ENCODE measurements around the gene CUBN.

The CUBN gene

DNA sequence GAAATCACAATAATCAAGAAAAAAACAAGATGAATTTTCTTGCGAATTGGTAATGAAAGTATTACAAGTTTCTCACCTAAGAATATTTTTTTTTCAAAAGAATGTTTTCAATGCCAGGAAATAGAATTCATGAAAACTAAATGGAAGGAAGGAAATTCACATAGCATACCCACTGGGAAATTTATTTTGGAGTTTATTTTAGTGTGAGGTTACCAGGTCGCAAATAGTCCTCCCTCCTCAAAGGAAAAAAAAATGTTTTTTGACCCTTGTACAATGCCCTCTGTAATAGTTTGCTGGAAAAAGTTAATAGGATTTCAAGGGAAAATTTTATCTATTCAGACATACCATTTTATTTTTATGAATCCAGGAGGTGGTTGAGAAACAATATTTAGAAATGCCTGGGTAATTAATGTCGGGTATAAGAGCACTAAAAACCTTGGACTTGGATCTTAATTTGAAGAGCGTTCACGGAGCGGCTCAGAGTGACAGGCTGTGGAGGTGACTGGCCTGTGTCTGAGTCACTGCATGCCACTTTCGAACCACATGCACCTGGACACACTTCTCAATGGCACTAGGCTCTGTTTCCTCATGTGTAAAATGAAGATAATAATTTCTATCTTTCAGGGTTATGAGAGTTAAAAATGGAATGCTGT lies 28.2 kb downstream of the CUBN start:
- H2BK15ac ChIP-seq (replicated peaks; ENCODE audit: low read depth) = no peak overlapping the region

DNA sequence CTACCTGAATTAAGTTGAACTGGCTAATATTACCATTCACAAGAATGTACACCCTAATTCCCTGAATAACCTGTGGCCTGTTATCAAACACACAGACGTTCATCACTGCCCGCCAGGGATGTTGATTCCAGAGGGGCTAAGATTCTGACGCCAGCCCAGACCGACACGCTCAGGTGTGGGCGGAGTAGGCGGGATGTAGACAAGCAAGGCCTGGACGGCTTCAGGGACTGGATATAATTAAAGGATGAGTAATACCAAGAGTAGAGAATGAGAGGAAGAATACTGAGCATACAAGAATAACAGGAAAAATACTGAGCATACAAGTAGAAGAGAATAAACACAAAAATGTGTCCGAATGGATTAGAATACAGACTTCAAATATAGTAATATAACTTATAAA lies 29.0 kb downstream of the CUBN start:
- H3K4me3 ChIP-seq (ENCODE audit: low read length) = no peak overlapping the region
- H3K27ac ChIP-seq (ENCODE audit: low read depth, low read length) = no peak overlapping the region
- no peaks in the 10 kb centered on the region for H3K79me1 ChIP-seq (ENCODE audit: low read length)
- H3K4me1 ChIP-seq (ENCODE audit: control insufficient read depth, low read depth, low read length) = no peaks in the 10 kb centered on the region
- H3K36me3 ChIP-seq (ENCODE audit: control insufficient read depth, insufficient read depth, low read length) = no peaks in the 10 kb centered on the region
- H3K56ac ChIP-seq (ENCODE audit: low read length) = no peak overlapping the region
- no peak overlapping the region for H4K5ac ChIP-seq (ENCODE audit: low read length)
- no peak overlapping the region for H4K8ac ChIP-seq (ENCODE audit: low read depth, low read length)
- H3K79me2 ChIP-seq (ENCODE audit: control insufficient read depth, insufficient read depth, low read length) = no peaks in the 10 kb centered on the region
- H3K27me3 ChIP-seq (ENCODE audit: insufficient read depth, low read length, poor library complexity) = no peaks in the 10 kb centered on the region
- no peak overlapping the region for H2BK5ac ChIP-seq (ENCODE audit: low read length)
- no peak for DNase-seq
- no CpG with 5 or more reads among the region's 9 CpGs for WGBS (ENCODE audit: extremely low coverage, insufficient coverage, low lambda C conversion rate)
- no peak overlapping the region for H3K4me2 ChIP-seq (ENCODE audit: low read length)
- H2BK120ac ChIP-seq (ENCODE audit: low read depth, low read length) = no peak overlapping the region
- H3K23ac ChIP-seq (ENCODE audit: low read length) = no peak overlapping the region
- H3K18ac ChIP-seq (ENCODE audit: low read length) = no peak overlapping the region
- H2BK15ac ChIP-seq (replicated peaks; ENCODE audit: low read depth) = no peak overlapping the region
- H3K4ac ChIP-seq (ENCODE audit: low read depth, low read length) = no peak overlapping the region
- H3K9ac ChIP-seq (ENCODE audit: low read length) = no peak overlapping the region
- no peak overlapping the region for H2AK5ac ChIP-seq (ENCODE audit: low read length)

More for the DNA sequence above, 28.2 kb downstream of the CUBN start:
- H3K4me3 ChIP-seq (ENCODE audit: low read length) = no peak overlapping the region
- no peak overlapping the region for H3K4ac ChIP-seq (ENCODE audit: low read depth, low read length)
- no peak overlapping the region for H3K27ac ChIP-seq (ENCODE audit: low read depth, low read length)
- H2BK120ac ChIP-seq (ENCODE audit: low read depth, low read length) = no peak overlapping the region
- H3K36me3 ChIP-seq (ENCODE audit: control insufficient read depth, insufficient read depth, low read length) = no peaks in the 10 kb centered on the region
- no peak overlapping the region for H3K23ac ChIP-seq (ENCODE audit: low read length)
- no peaks in the 10 kb centered on the region for H3K79me2 ChIP-seq (ENCODE audit: control insufficient read depth, insufficient read depth, low read length)
- H3K4me2 ChIP-seq (ENCODE audit: low read length) = no peak overlapping the region
- no peaks in the 10 kb centered on the region for H3K27me3 ChIP-seq (ENCODE audit: insufficient read depth, low read length, poor library complexity)
- no peak overlapping the region for H3K56ac ChIP-seq (ENCODE audit: low read length)
- no CpG with 5 or more reads among the region's 7 CpGs for WGBS (ENCODE audit: extremely low coverage, insufficient coverage, low lambda C conversion rate)
- H2AK5ac ChIP-seq (ENCODE audit: low read length) = no peak overlapping the region
- no peak for DNase-seq
- H4K8ac ChIP-seq (ENCODE audit: low read depth, low read length) = no peak overlapping the region
- H3K79me1 ChIP-seq (ENCODE audit: low read length) = no peaks in the 10 kb centered on the region
- H3K9ac ChIP-seq (ENCODE audit: low read length) = no peak overlapping the region
- no peak overlapping the region for H3K18ac ChIP-seq (ENCODE audit: low read length)
- no peak overlapping the region for H4K5ac ChIP-seq (ENCODE audit: low read length)
- no peaks in the 10 kb centered on the region for H3K4me1 ChIP-seq (ENCODE audit: control insufficient read depth, low read depth, low read length)
- no peak overlapping the region for H2BK5ac ChIP-seq (ENCODE audit: low read length)

DNA sequence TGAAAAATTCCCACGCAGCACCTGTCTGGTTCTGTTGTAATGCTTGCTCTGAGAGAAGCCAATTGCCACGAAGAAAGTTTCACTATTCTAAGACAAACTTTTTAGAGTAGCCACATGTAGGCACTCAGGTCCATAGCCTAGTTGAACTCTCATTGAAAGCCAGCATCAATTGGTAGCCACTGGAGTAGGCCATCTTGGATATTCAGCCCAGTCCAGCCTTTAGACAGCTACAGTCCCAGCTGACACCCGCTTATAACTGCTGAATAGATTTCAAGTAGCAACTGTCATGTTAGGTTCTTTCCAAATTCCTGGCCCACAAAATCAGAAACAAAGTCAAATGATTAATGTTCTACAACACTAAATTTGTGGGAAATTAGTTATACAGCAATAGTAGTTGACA lies 31.6 kb downstream of the CUBN start:
- Histone ChIP-seq H3K18ac (ENCODE audit: low read length) (no peak overlapping the region), H2BK120ac (ENCODE audit: low read depth, low read length) (no peak overlapping the region), H3K4me1 (ENCODE audit: control insufficient read depth, low read depth, low read length) (no peaks in the 10 kb centered on the region), H3K9ac (ENCODE audit: low read length) (no peak overlapping the region), H3K4ac (ENCODE audit: low read depth, low read length) (no peak overlapping the region), H3K79me2 (ENCODE audit: control insufficient read depth, insufficient read depth, low read length) (no peaks in the 10 kb centered on the region), H3K27ac (ENCODE audit: low read depth, low read length) (no peak overlapping the region), H3K4me2 (ENCODE audit: low read length) (no peak overlapping the region), H3K79me1 (ENCODE audit: low read length) (no peaks in the 10 kb centered on the region), H2AK5ac (ENCODE audit: low read length) (no peak overlapping the region), H4K8ac (ENCODE audit: low read depth, low read length) (no peak overlapping the region), H3K56ac (ENCODE audit: low read length) (no peak overlapping the region), H4K5ac (ENCODE audit: low read length) (no peak overlapping the region), H3K4me3 (ENCODE audit: low read length) (no peak overlapping the region), H3K23ac (ENCODE audit: low read length) (no peak overlapping the region), H3K27me3 (ENCODE audit: insufficient read depth, low read length, poor library complexity) (no peaks in the 10 kb centered on the region), H2BK15ac (replicated peaks; ENCODE audit: low read depth) (no peak overlapping the region), H2BK5ac (ENCODE audit: low read length) (no peak overlapping the region), H3K36me3 (ENCODE audit: control insufficient read depth, insufficient read depth, low read length) (no peaks in the 10 kb centered on the region)
- no peak for DNase-seq
- no CpG with 5 or more reads among the region's 3 CpGs for WGBS (ENCODE audit: extremely low coverage, insufficient coverage, low lambda C conversion rate)

DNA sequence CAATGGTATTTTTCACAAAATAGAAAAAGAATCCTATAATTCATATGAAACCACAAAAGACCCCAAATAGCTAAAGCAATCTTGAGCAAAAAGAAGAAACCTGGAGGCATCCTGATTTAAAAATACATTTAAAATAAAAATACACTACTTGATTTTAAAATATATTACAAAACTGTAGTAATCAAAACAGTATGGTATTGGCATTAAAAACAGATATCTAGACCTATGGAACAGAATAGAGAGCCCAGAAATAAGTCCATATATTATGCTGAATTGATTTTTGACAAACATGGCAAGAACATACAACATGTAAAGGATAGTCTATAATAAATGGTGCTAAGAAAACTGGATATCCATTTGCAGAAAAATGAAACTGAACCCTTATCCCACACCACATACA lies 34.8 kb downstream of the CUBN start:
- H3K18ac ChIP-seq (ENCODE audit: low read length) = no peak overlapping the region
- no peak for DNase-seq
- H3K4ac ChIP-seq (ENCODE audit: low read depth, low read length) = no peak overlapping the region
- H3K79me2 ChIP-seq (ENCODE audit: control insufficient read depth, insufficient read depth, low read length) = no peaks in the 10 kb centered on the region
- H3K23ac ChIP-seq (ENCODE audit: low read length) = no peak overlapping the region
- no peak overlapping the region for H2BK15ac ChIP-seq (replicated peaks; ENCODE audit: low read depth)
- no peak overlapping the region for H4K8ac ChIP-seq (ENCODE audit: low read depth, low read length)
- H2BK5ac ChIP-seq (ENCODE audit: low read length) = no peak overlapping the region
- no peak overlapping the region for H2AK5ac ChIP-seq (ENCODE audit: low read length)
- no peak overlapping the region for H3K27ac ChIP-seq (ENCODE audit: low read depth, low read length)
- no peak overlapping the region for H3K9ac ChIP-seq (ENCODE audit: low read length)
- no peaks in the 10 kb centered on the region for H3K4me1 ChIP-seq (ENCODE audit: control insufficient read depth, low read depth, low read length)
- no peaks in the 10 kb centered on the region for H3K36me3 ChIP-seq (ENCODE audit: control insufficient read depth, insufficient read depth, low read length)
- no peak overlapping the region for H3K4me2 ChIP-seq (ENCODE audit: low read length)
- H2BK120ac ChIP-seq (ENCODE audit: low read depth, low read length) = no peak overlapping the region
- H3K56ac ChIP-seq (ENCODE audit: low read length) = no peak overlapping the region
- H3K79me1 ChIP-seq (ENCODE audit: low read length) = no peaks in the 10 kb centered on the region
- H4K5ac ChIP-seq (ENCODE audit: low read length) = no peak overlapping the region
- no peaks in the 10 kb centered on the region for H3K27me3 ChIP-seq (ENCODE audit: insufficient read depth, low read length, poor library complexity)
- no peak overlapping the region for H3K4me3 ChIP-seq (ENCODE audit: low read length)

DNA sequence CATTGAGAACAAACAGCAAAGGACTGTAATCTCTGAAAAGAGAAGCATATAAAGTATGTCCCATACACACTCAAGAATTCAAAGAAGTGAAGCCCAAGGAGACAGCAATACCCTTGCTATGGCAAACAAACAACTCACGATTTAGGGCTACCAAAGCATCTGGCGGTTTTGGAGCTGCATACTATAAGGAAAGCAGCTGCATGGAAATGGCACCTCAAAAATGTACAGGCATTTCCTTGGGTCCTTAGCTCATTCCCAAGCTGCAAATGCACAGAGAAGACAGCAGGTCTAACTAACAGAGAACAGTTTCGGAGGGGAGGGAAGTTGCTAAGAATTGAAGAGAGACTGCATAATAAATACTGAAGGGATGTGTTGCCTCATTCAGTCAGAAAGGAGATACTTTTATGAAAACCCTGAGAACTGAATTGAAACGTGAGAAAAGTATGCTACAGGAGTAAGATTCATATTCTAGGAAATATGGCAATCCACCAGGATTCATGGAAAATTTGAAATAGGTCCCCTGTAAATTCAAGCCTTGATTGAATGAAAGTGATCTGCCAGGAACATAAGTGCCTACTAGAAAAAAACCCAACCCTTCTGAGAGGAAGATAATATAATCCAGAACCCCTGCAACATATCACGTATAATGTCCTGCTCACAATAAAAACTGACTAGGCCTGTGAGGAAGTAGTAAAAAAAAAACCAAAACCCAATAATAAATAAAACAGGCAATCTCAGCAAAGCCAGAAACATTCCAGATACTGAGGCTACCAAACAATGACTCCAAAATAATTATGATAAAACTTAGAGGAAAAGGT lies 36.4 kb downstream of the CUBN start:
- no peak for DNase-seq
- Histone ChIP-seq H2AK5ac (ENCODE audit: low read length) (no peak overlapping the region), H2BK120ac (ENCODE audit: low read depth, low read length) (no peak overlapping the region), H3K18ac (ENCODE audit: low read length) (no peak overlapping the region), H4K5ac (ENCODE audit: low read length) (no peak overlapping the region), H3K4me2 (ENCODE audit: low read length) (no peak overlapping the region), H3K9ac (ENCODE audit: low read length) (no peak overlapping the region), H3K36me3 (ENCODE audit: control insufficient read depth, insufficient read depth, low read length) (no peaks in the 10 kb centered on the region), H2BK15ac (replicated peaks; ENCODE audit: low read depth) (no peak overlapping the region), H3K27me3 (ENCODE audit: insufficient read depth, low read length, poor library complexity) (no peaks in the 10 kb centered on the region), H3K23ac (ENCODE audit: low read length) (no peak overlapping the region), H3K27ac (ENCODE audit: low read depth, low read length) (no peak overlapping the region), H3K79me2 (ENCODE audit: control insufficient read depth, insufficient read depth, low read length) (no peaks in the 10 kb centered on the region), H4K8ac (ENCODE audit: low read depth, low read length) (no peak overlapping the region), H3K4me1 (ENCODE audit: control insufficient read depth, low read depth, low read length) (no peaks in the 10 kb centered on the region), H3K79me1 (ENCODE audit: low read length) (no peaks in the 10 kb centered on the region), H3K4me3 (ENCODE audit: low read length) (no peak overlapping the region), H3K56ac (ENCODE audit: low read length) (no peak overlapping the region), H2BK5ac (ENCODE audit: low read length) (no peak overlapping the region), H3K4ac (ENCODE audit: low read depth, low read length) (no peak overlapping the region)
- WGBS (ENCODE audit: extremely low coverage, insufficient coverage, low lambda C conversion rate) = no CpG with 5 or more reads among the region's 5 CpGs
